Ishikawa (cell line): ENCODE data around the gene MAP4K5.

Experiments used
- CEBPB ChIP-seq: IDR thresholded peaks from 2 replicates; pipeline ENCODE4 v1.6.1; 2012
- CREB1 ChIP-seq: IDR thresholded peaks from 2 replicates; pipeline ENCODE4 v1.6.1; 2012; ENCODE audit warnings: low read depth
- EGR1 ChIP-seq: IDR thresholded peaks from 2 replicates; pipeline ENCODE4 v1.6.1; 2012
- EP300 ChIP-seq: IDR thresholded peaks from 2 replicates; pipeline ENCODE4 v1.6.1; 2012; ENCODE audit warnings: borderline replicate concordance
- FOXM1 ChIP-seq: IDR thresholded peaks from 2 replicates; pipeline ENCODE4 v1.6.1; 2012; ENCODE audit warnings: low read depth, borderline replicate concordance
- NFIC ChIP-seq: IDR thresholded peaks from 2 replicates; pipeline ENCODE4 v1.6.1; 2012
- RAD21 ChIP-seq: IDR thresholded peaks from 2 replicates; pipeline ENCODE4 v1.6.1; 2012; ENCODE audit warnings: low read depth
- TAF1 ChIP-seq: IDR thresholded peaks from 2 replicates; pipeline ENCODE4 v1.6.1; 2012; ENCODE audit warnings: low read depth, mild to moderate bottlenecking
- TCF12 ChIP-seq: IDR thresholded peaks from 2 replicates; pipeline ENCODE4 v1.6.1; 2012; ENCODE audit warnings: low read depth
- TEAD4 ChIP-seq: IDR thresholded peaks from 2 replicates; pipeline ENCODE4 v1.6.1; 2012
- YY1 ChIP-seq: IDR thresholded peaks from 2 replicates; pipeline ENCODE4 v1.6.1; 2012; ENCODE audit warnings: low read depth
- ZBTB7A ChIP-seq: IDR thresholded peaks from 2 replicates; pipeline ENCODE4 v1.6.1; 2012; ENCODE audit warnings: low read depth
- TF ChIP-seq, protein P1 (sequence below): IDR thresholded peaks from 2 replicates; pipeline ENCODE4 v1.6.1; 2012
- TF ChIP-seq, protein P2 (sequence below): IDR thresholded peaks from 2 replicates; pipeline ENCODE4 v1.6.1; 2012
- TF ChIP-seq, protein P3 (sequence below): IDR thresholded peaks from 2 replicates; pipeline ENCODE4 v1.6.1; 2012; ENCODE audit warnings: low read depth, mild to moderate bottlenecking

Gene MAP4K5

DNA sequence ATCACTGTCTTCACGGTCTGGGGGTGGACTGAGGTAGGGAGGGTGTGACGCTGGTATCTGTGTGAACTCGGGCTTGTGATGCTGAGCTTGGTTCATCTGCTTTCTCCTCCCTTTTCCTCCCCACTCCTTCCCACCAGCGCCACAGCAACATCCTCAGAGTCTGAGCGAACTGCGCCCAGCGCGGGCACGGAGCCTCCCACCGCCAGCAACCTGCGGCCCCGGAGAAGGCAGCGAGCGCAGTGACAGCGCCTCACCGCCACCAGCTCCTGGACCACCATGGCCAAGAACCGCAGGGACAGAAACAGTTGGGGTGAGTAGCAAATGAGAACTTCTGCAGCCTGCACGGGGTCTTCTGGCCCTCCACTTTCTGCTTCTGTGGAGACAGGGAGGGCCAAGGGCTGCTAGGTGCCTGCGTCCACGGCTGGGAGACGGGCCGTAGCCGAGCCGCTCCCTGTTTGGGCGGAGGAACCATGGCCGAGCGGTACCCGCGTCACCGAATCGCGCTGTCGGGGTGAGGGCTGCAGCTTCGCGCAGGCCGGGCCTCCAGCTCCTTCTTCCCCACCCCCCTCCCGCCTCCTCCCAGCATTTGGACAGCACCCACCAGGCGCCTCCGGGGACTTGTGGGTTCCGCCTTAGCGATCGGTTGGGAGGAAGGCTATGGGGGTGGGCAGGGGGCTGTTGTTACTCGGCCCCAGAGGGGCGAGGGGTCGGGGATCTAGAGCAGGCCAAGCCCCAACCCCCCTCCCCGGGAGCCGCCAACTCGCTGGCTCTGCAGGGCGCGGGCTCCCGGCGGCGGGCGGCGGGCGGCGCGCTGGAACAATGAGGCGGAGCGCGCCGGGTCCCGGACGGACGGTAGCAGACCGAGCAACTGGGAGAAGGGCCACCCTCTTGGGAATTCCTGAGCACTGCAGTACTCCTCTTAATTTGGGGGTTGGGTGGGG is 27.9 kb upstream of the MAP4K5 start, which contains the start of gene ATL1:
TSS of gene ATL1 (plus strand) at position 156 of the 941 bp plus-strand sequence. CDS start at position 277, 121 bp downstream.
- TF ChIP-seq NFIC (no peak), RAD21 (no peak), ZBTB7A (0 out of 2 replicates have a peak, but pooled peaks have one; percentile 82), EGR1 (no peak), EP300 (no peak), CREB1 (no peak), TEAD4 (peak; percentile 29; the same call in 1 of the 2 replicates), YY1 (no peak; the same call in 1 of the 2 replicates), TAF1 (no peak), CEBPB (no peak), TCF12 (no peak; the same call in 1 of the 2 replicates), FOXM1 (no peak)
- TF ChIP-seq, protein P1, sequence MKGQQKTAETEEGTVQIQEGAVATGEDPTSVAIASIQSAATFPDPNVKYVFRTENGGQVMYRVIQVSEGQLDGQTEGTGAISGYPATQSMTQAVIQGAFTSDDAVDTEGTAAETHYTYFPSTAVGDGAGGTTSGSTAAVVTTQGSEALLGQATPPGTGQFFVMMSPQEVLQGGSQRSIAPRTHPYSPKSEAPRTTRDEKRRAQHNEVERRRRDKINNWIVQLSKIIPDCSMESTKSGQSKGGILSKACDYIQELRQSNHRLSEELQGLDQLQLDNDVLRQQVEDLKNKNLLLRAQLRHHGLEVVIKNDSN, result no peak
- TF ChIP-seq, protein P2, sequence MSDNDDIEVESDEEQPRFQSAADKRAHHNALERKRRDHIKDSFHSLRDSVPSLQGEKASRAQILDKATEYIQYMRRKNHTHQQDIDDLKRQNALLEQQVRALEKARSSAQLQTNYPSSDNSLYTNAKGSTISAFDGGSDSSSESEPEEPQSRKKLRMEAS, result peak; percentile 67
- TF ChIP-seq, protein P3, sequence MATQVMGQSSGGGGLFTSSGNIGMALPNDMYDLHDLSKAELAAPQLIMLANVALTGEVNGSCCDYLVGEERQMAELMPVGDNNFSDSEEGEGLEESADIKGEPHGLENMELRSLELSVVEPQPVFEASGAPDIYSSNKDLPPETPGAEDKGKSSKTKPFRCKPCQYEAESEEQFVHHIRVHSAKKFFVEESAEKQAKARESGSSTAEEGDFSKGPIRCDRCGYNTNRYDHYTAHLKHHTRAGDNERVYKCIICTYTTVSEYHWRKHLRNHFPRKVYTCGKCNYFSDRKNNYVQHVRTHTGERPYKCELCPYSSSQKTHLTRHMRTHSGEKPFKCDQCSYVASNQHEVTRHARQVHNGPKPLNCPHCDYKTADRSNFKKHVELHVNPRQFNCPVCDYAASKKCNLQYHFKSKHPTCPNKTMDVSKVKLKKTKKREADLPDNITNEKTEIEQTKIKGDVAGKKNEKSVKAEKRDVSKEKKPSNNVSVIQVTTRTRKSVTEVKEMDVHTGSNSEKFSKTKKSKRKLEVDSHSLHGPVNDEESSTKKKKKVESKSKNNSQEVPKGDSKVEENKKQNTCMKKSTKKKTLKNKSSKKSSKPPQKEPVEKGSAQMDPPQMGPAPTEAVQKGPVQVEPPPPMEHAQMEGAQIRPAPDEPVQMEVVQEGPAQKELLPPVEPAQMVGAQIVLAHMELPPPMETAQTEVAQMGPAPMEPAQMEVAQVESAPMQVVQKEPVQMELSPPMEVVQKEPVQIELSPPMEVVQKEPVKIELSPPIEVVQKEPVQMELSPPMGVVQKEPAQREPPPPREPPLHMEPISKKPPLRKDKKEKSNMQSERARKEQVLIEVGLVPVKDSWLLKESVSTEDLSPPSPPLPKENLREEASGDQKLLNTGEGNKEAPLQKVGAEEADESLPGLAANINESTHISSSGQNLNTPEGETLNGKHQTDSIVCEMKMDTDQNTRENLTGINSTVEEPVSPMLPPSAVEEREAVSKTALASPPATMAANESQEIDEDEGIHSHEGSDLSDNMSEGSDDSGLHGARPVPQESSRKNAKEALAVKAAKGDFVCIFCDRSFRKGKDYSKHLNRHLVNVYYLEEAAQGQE, result peak; percentile 88

DNA sequence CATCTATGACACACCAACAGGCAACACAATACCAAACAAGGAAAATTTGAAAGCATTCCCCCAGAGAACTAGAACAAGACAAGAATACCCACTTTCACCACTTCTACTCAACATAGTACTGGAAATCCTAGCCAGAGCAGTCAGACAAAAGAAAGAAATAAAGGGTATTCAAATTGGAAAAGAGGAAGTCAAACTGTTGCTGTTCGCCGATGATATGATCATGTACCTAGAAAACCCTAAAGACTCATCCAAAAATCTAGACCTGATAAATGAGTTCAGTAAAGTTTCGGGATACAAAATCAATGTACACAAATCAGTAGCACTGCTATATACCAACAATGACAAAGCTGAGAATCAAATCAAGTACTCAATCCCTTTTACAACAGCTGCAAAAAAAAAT is 19.5 kb upstream of the MAP4K5 start:
- TF ChIP-seq CEBPB, result no peak
- no peak for TF ChIP-seq ZBTB7A
- TF ChIP-seq, protein P3, result no peak
- no peak for TF ChIP-seq EGR1
- no peak for TF ChIP-seq RAD21

DNA sequence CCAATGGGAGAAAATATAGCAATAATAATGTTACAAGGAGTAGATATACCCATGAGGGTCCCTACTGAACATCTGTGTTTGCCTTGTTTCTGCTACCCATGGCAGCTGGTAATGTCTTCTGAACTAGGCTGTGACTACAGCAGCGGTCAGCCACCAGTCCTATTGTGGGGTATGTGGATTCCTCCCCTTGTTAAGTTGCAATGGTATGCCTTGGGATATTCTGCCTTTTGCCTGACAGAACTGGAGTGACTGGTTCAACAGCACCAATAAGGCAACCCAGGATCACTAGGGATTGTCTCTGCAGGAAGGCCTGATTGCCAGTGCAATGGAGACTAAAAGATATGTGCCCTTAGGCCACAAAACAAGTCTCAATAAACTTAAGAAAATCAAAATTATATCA is 17.9 kb upstream of the MAP4K5 start:
- TF ChIP-seq, protein P1, result no peak
- TF ChIP-seq, protein P2, result no peak
- TF ChIP-seq TCF12 (no peak), TAF1 (no peak), CEBPB (no peak), EGR1 (no peak), RAD21 (no peak), NFIC (no peak), FOXM1 (no peak), CREB1 (no peak), YY1 (no peak), TEAD4 (no peak), EP300 (no peak), ZBTB7A (no peak)
- TF ChIP-seq, protein P3, result no peak

DNA sequence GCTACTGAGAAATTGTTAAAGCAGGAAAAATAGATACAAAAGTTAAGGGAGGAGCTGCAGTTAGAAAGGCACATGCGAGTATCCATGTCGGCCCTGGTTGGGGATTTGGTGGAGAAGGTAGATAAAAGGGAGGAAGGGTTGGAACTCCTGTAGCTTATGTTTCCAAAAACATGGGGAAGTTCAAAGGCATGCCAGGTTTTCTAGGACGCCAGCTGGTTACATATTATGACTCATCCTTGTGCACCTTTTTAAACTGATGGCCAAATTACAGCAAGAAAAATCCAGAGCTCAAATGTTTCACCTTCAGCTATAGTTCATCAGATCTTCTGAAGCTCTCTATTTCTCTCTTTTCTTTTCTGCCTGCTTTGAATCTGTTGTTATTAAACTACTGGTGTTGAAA is 13.2 kb upstream of the MAP4K5 start:
- TF ChIP-seq, protein P3, result no peak
- no peak for TF ChIP-seq ZBTB7A
